ENCODE results near the gene NCOA3. TPM values are rescaled to one million over a fixed set of nuclear protein-coding genes. Genes with fewer than 3 reads are reported as not detected.

The NCOA3 gene
- total RNA-seq, 4 donors from 2014 or later, result 41.6 to 74.7 (median 55.8) TPM

GRCh38 chr20:47546184-47547033 is 44.7 kb downstream of the NCOA3 start:
- no peak for TF ChIP-seq CTCF (IDR thresholded peaks at IDR 0.05; ENCODE audit: low read depth)

GRCh38 chr20:47547034-47547387 is 45.3 kb downstream of the NCOA3 start:
- TF ChIP-seq CTCF (IDR thresholded peaks at IDR 0.05; ENCODE audit: low read depth), result no peak

GRCh38 chr20:47549671-47550070 is 48.0 kb downstream of the NCOA3 start:
- no peak for TF ChIP-seq CTCF (IDR thresholded peaks at IDR 0.05; ENCODE audit: low read depth)

GRCh38 chr20:47551222-47551621 is 49.5 kb downstream of the NCOA3 start:
- TF ChIP-seq CTCF (IDR thresholded peaks at IDR 0.05; ENCODE audit: low read depth), result no peak

GRCh38 chr20:47551841-47552240 is 50.2 kb downstream of the NCOA3 start:
- TF ChIP-seq CTCF (IDR thresholded peaks at IDR 0.05; ENCODE audit: low read depth), result no peak

GRCh38 chr20:47552996-47553395 is 51.3 kb downstream of the NCOA3 start:
- TF ChIP-seq CTCF (IDR thresholded peaks at IDR 0.05; ENCODE audit: low read depth), result no peak

- TF ChIP-seq CTCF (IDR thresholded peaks at IDR 0.05; ENCODE audit: low read depth), result no peak
Observed at GRCh38 chr20:47557218-47557617, 55.5 kb downstream of the NCOA3 start.
